ENCODE results near the gene BAIAP3. TPM values are rescaled to one million over a fixed set of nuclear protein-coding genes. Genes with fewer than 3 reads are reported as not detected.

Gene BAIAP3
- total RNA-seq, 1 experiment from 2014 or later = 44.7 TPM

DNA sequence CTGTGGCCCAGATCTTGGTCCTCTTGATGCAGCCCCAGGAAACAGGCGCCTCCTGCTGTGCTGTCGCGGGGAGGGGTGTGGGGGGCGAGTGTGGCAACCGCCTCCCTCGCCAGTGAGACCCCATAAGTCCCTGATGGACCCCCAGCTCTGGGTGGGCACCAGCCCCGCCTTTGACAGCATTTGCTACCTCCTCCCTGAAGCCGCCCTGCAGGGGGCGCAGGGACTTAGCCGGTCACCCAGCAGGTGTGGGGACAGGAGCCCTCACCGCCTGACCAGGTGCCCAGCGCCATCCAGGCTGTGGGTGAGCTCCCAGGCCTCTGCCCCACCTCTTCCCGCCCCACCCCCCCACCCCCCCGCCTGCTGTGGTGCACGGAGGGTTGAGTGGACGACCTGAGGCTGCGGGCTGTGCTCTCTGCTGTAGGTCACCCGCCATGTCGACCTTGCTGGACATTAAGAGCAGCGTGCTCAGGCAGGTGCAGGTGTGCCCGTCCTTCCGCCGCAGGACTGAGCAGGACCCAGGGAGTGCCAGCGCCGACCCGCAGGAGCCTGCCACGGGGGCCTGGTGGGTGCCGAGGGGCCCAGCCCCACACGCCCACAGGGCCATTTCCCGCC is 4.8 kb downstream of the BAIAP3 start:
- Histone ChIP-seq H2AFZ (ENCODE audit: low read depth, low read length, poor library complexity, severe bottlenecking) (no peak overlapping the region), H3K4me3 (replicated peaks in 1 of 2; ENCODE audit: low read depth in 1 of 2, low read length in 2 of 2) (no peak overlapping the region), H3K4me2 (ENCODE audit: low read length) (no peak overlapping the region), H4K20me1 (ENCODE audit: insufficient read depth) (no peaks in the 10 kb centered on the region), H3K4me1 (ENCODE audit: control insufficient read depth in 1 of 2, insufficient read depth in 2 of 2, low read length in 2 of 2) (peaks cover 6 to 27% of the 10 kb centered on the region in 2 experiments), H3K27me3 (ENCODE audit: insufficient read depth, low read length) (no peaks in the 10 kb centered on the region), H3K79me2 (ENCODE audit: insufficient read depth, low read length) (no peaks in the 10 kb centered on the region), H3K36me3 (ENCODE audit: control insufficient read depth in 1 of 2, insufficient read depth in 2 of 2, low read length in 2 of 2) (no peaks in the 10 kb centered on the region), H3K9me2 (ENCODE audit: insufficient read depth) (no peaks in the 10 kb centered on the region), H3K27ac (ENCODE audit: low read depth, low read length) (no peak overlapping the region), H3K9ac (ENCODE audit: low read length) (no peak overlapping the region), H3K9me3 (ENCODE audit: control insufficient read depth in 1 of 2, insufficient read depth in 1 of 2, low read depth in 1 of 2, low read length in 2 of 2) (no peaks in the 10 kb centered on the region)
- POLR2A ChIA-PET = no interaction called here
- intact Hi-C loops (cut with micrococcal nuclease) = no loop called here
- ATAC-seq (no peak), DNase-seq (ENCODE audit: low read depth, low spot score) (no peak)
- CTCF ChIA-PET = interaction anchor here (0.6 kb wide), 1 partner anchor 82 kb away, joined by 3 read pairs; the partner anchor contains the start of gene UQCC4
- TF ChIP-seq ZFX (IDR thresholded peaks at IDR 0.05) (no peak), JUND (IDR thresholded peaks at IDR 0.05) (no peak), EGR1 (IDR thresholded peaks at IDR 0.05; ENCODE audit: low read depth) (no peak)
- TF ChIP-seq, protein P1, sequence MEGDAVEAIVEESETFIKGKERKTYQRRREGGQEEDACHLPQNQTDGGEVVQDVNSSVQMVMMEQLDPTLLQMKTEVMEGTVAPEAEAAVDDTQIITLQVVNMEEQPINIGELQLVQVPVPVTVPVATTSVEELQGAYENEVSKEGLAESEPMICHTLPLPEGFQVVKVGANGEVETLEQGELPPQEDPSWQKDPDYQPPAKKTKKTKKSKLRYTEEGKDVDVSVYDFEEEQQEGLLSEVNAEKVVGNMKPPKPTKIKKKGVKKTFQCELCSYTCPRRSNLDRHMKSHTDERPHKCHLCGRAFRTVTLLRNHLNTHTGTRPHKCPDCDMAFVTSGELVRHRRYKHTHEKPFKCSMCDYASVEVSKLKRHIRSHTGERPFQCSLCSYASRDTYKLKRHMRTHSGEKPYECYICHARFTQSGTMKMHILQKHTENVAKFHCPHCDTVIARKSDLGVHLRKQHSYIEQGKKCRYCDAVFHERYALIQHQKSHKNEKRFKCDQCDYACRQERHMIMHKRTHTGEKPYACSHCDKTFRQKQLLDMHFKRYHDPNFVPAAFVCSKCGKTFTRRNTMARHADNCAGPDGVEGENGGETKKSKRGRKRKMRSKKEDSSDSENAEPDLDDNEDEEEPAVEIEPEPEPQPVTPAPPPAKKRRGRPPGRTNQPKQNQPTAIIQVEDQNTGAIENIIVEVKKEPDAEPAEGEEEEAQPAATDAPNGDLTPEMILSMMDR (IDR thresholded peaks at IDR 0.05 in 2 of 3, conservative IDR thresholded peaks at IDR 0.05 in 1 of 3; ENCODE audit: borderline replicate concordance in 1 of 3, insufficient read depth in 1 of 3, low read depth in 2 of 3, low read length in 2 of 3) = peak in 2 of 3 experiments; percentile 54 to 73; a peak in 4 of 6 replicates
- RAD21 ChIA-PET (ENCODE audit: low non-redundant PET in 1 of 2, low total read pairs in 2 of 2, uncharacterized antibody in 2 of 2, unreplicated experiment in 2 of 2) = no interaction called here
- BruUV-seq (replicated peaks) = no TSS peak

DNA sequence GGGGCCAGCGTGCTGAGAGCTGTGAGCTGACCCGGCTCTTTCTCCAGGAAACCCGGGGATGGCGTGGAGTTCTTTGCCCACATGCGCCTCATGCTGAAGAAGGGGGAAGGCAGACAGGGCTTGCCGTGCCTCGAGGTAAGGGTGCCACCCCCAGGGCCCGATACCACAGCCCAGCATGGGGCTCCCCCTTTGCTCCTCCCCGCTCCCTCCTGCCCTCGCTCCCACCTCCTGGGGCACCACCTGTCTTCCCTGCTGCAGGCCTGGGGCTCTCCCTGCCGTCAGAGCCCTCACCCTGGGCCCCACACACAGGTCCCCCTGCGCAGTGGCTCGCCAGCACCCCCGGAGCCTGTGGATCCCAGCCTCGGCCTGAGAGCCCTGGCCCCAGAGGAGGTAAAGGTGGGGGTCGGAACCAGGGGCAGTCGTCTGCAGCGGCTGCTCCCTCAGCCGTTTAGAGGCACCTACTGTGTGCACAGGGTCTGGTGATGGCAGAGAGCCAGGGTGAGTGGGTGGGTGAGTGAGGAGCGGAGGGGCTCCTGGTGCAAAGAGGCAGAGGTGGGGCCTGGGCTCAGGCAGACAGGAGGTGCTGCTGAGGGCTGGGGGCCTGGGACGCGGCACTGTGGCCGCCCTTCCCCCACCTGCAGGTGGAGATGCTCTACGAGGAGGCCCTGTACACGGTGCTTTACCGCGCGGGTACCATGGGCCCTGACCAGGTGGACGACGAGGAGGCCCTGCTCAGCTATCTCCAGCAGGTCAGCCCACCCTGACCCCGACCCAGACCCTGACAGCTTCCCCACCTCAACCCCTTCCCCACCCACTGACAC is 5.6 kb downstream of the BAIAP3 start:
- Histone ChIP-seq H3K27ac (ENCODE audit: low read depth, low read length) (no peak overlapping the region), H3K27me3 (ENCODE audit: insufficient read depth, low read length) (no peaks in the 10 kb centered on the region)

More for the DNA sequence above, 5.6 kb downstream of the BAIAP3 start:
- Histone ChIP-seq H3K4me3 (replicated peaks in 1 of 2; ENCODE audit: low read depth in 1 of 2, low read length in 2 of 2) (no peak overlapping the region), H3K36me3 (ENCODE audit: control insufficient read depth in 1 of 2, insufficient read depth in 2 of 2, low read length in 2 of 2) (no peaks in the 10 kb centered on the region), H3K4me1 (ENCODE audit: control insufficient read depth in 1 of 2, insufficient read depth in 2 of 2, low read length in 2 of 2) (peaks cover 9 to 26% of the 10 kb centered on the region in 2 experiments), H3K79me2 (ENCODE audit: insufficient read depth, low read length) (no peaks in the 10 kb centered on the region), H3K9me2 (ENCODE audit: insufficient read depth) (no peaks in the 10 kb centered on the region), H3K9ac (ENCODE audit: low read length) (no peak overlapping the region), H4K20me1 (ENCODE audit: insufficient read depth) (no peaks in the 10 kb centered on the region), H3K9me3 (ENCODE audit: control insufficient read depth in 1 of 2, insufficient read depth in 1 of 2, low read depth in 1 of 2, low read length in 2 of 2) (no peaks in the 10 kb centered on the region), H3K4me2 (ENCODE audit: low read length) (no peak overlapping the region), H2AFZ (ENCODE audit: low read depth, low read length, poor library complexity, severe bottlenecking) (no peak overlapping the region)
- ATAC-seq (no peak), DNase-seq (ENCODE audit: low read depth, low spot score) (no peak)
- CTCF ChIA-PET = interaction anchor here (0.6 kb wide), 1 partner anchor 82 kb away, joined by 3 read pairs; the partner anchor contains the start of gene UQCC4
- RAD21 ChIA-PET (ENCODE audit: low non-redundant PET in 1 of 2, low total read pairs in 2 of 2, uncharacterized antibody in 2 of 2, unreplicated experiment in 2 of 2) = no interaction called here
- no peak for TF ChIP-seq CBX3 (IDR thresholded peaks at IDR 0.05; ENCODE audit: low read depth)
- TF ChIP-seq, protein P2, sequence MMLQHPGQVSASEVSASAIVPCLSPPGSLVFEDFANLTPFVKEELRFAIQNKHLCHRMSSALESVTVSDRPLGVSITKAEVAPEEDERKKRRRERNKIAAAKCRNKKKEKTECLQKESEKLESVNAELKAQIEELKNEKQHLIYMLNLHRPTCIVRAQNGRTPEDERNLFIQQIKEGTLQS (IDR thresholded peaks at IDR 0.05) = no peak
- TF ChIP-seq FOSL1 (IDR thresholded peaks at IDR 0.05; ENCODE audit: low read depth) = no peak
- TF ChIP-seq CEBPB (IDR thresholded peaks at IDR 0.05; ENCODE audit: low read depth) = no peak
- TF ChIP-seq, protein P3, sequence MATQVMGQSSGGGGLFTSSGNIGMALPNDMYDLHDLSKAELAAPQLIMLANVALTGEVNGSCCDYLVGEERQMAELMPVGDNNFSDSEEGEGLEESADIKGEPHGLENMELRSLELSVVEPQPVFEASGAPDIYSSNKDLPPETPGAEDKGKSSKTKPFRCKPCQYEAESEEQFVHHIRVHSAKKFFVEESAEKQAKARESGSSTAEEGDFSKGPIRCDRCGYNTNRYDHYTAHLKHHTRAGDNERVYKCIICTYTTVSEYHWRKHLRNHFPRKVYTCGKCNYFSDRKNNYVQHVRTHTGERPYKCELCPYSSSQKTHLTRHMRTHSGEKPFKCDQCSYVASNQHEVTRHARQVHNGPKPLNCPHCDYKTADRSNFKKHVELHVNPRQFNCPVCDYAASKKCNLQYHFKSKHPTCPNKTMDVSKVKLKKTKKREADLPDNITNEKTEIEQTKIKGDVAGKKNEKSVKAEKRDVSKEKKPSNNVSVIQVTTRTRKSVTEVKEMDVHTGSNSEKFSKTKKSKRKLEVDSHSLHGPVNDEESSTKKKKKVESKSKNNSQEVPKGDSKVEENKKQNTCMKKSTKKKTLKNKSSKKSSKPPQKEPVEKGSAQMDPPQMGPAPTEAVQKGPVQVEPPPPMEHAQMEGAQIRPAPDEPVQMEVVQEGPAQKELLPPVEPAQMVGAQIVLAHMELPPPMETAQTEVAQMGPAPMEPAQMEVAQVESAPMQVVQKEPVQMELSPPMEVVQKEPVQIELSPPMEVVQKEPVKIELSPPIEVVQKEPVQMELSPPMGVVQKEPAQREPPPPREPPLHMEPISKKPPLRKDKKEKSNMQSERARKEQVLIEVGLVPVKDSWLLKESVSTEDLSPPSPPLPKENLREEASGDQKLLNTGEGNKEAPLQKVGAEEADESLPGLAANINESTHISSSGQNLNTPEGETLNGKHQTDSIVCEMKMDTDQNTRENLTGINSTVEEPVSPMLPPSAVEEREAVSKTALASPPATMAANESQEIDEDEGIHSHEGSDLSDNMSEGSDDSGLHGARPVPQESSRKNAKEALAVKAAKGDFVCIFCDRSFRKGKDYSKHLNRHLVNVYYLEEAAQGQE (IDR thresholded peaks at IDR 0.05; ENCODE audit: low read depth) = no peak
- BruUV-seq (replicated peaks) = no TSS peak
- intact Hi-C loops (cut with micrococcal nuclease) = no loop called here
- POLR2A ChIA-PET = no interaction called here
